Thyroid gland (tissue), 4 donors: Measurements from ENCODE around the gene MYO16.

Experiments used
- CTCF ChIP-seq, 6 experiments: fragments of 200-600 bp in 3 of 6; fragments of 450-650 bp in 3 of 6; sonication (generic) in 3 of 6; IDR thresholded peaks; one replicate each; pipeline ENCODE4 v1.5.1; 2016 to 2019; ENCODE audit warnings: antibody characterized with exemption in 6 of 6, mild to moderate bottlenecking in 2 of 6, inconsistent platforms in 1 of 6, moderate library complexity in 1 of 6
- POLR2A ChIP-seq, 2 donors: fragments of 450-650 bp; IDR thresholded peaks; one replicate each; pipeline ENCODE4 v1.6.1; 2017; ENCODE audit warnings: antibody characterized with exemption in 2 of 2, mild to moderate bottlenecking in 2 of 2, moderate library complexity in 1 of 2

- TF ChIP-seq CTCF (IDR thresholded peaks at IDR 0.05) (no peak), POLR2A (IDR thresholded peaks at IDR 0.05) (no peak)
Observed at GRCh38 chr13:108932196-108932595, 302.8 kb downstream of the MYO16 start.
